ENCODE measurements around the gene DDIAS.

The DDIAS gene

GRCh38 chr11:82930734-82931133 is 29.2 kb downstream of the DDIAS start:
- no peak for TF ChIP-seq SIN3A (IDR thresholded peaks at IDR 0.05; ENCODE audit: borderline replicate concordance, insufficient read depth, low read length)
- TF ChIP-seq FOXP2 (optimal IDR thresholded peaks at IDR 0.05; ENCODE audit: borderline replicate concordance, extremely low read depth, extremely low read length, insufficient read depth): no peak
- no peak for TF ChIP-seq TAF1 (IDR thresholded peaks at IDR 0.05; ENCODE audit: borderline replicate concordance, insufficient read depth, low read length)
- no peak for TF ChIP-seq POLR2AphosphoS5 (IDR thresholded peaks at IDR 0.05; ENCODE audit: low read depth, low read length)
- TF ChIP-seq, protein P1, sequence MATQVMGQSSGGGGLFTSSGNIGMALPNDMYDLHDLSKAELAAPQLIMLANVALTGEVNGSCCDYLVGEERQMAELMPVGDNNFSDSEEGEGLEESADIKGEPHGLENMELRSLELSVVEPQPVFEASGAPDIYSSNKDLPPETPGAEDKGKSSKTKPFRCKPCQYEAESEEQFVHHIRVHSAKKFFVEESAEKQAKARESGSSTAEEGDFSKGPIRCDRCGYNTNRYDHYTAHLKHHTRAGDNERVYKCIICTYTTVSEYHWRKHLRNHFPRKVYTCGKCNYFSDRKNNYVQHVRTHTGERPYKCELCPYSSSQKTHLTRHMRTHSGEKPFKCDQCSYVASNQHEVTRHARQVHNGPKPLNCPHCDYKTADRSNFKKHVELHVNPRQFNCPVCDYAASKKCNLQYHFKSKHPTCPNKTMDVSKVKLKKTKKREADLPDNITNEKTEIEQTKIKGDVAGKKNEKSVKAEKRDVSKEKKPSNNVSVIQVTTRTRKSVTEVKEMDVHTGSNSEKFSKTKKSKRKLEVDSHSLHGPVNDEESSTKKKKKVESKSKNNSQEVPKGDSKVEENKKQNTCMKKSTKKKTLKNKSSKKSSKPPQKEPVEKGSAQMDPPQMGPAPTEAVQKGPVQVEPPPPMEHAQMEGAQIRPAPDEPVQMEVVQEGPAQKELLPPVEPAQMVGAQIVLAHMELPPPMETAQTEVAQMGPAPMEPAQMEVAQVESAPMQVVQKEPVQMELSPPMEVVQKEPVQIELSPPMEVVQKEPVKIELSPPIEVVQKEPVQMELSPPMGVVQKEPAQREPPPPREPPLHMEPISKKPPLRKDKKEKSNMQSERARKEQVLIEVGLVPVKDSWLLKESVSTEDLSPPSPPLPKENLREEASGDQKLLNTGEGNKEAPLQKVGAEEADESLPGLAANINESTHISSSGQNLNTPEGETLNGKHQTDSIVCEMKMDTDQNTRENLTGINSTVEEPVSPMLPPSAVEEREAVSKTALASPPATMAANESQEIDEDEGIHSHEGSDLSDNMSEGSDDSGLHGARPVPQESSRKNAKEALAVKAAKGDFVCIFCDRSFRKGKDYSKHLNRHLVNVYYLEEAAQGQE (IDR thresholded peaks at IDR 0.05; ENCODE audit: insufficient read depth in 1 of 2, low read depth in 2 of 2, low read length in 2 of 2): no peak

DNA sequence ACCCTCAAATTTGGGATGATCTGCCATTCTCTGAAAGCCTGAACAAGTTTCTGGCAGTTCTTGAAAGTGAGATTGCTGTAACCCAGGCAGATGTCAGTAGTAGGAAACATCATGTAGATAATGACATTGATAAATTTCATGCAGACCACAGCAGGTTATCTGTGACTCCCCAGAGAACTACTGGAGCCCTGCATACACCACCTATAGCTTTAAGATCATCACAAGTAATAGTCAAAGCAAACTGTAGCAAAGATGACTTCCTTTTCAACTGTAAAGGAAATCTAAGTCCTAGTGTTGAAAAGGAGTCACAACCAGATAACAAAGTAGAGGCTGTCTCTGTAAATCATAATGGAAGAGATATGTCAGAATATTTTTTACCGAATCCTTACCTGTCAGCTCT is 31.0 kb downstream of the DDIAS start:
- TF ChIP-seq POLR2AphosphoS5 (IDR thresholded peaks at IDR 0.05; ENCODE audit: low read depth, low read length) (no peak), TAF1 (IDR thresholded peaks at IDR 0.05; ENCODE audit: borderline replicate concordance, insufficient read depth, low read length) (no peak), FOXP2 (optimal IDR thresholded peaks at IDR 0.05; ENCODE audit: borderline replicate concordance, extremely low read depth, extremely low read length, insufficient read depth) (no peak), SIN3A (IDR thresholded peaks at IDR 0.05; ENCODE audit: borderline replicate concordance, insufficient read depth, low read length) (no peak)
- TF ChIP-seq, protein P1 (IDR thresholded peaks at IDR 0.05; ENCODE audit: insufficient read depth in 1 of 2, low read depth in 2 of 2, low read length in 2 of 2): no peak

- TF ChIP-seq FOXP2 (optimal IDR thresholded peaks at IDR 0.05; ENCODE audit: borderline replicate concordance, extremely low read depth, extremely low read length, insufficient read depth) (no peak), POLR2AphosphoS5 (IDR thresholded peaks at IDR 0.05; ENCODE audit: low read depth, low read length) (no peak), TAF1 (IDR thresholded peaks at IDR 0.05; ENCODE audit: borderline replicate concordance, insufficient read depth, low read length) (no peak)
Observed at GRCh38 chr11:82936261-82936660, 34.7 kb downstream of the DDIAS start.

GRCh38 chr11:82937554-82937953 is 36.0 kb downstream of the DDIAS start:
- TF ChIP-seq FOXP2 (optimal IDR thresholded peaks at IDR 0.05; ENCODE audit: borderline replicate concordance, extremely low read depth, extremely low read length, insufficient read depth) (no peak), SIN3A (IDR thresholded peaks at IDR 0.05; ENCODE audit: borderline replicate concordance, insufficient read depth, low read length) (no peak), POLR2AphosphoS5 (IDR thresholded peaks at IDR 0.05; ENCODE audit: low read depth, low read length) (no peak), TAF1 (IDR thresholded peaks at IDR 0.05; ENCODE audit: borderline replicate concordance, insufficient read depth, low read length) (no peak)
- TF ChIP-seq, protein P1 (IDR thresholded peaks at IDR 0.05; ENCODE audit: insufficient read depth in 1 of 2, low read depth in 2 of 2, low read length in 2 of 2): no peak

DNA sequence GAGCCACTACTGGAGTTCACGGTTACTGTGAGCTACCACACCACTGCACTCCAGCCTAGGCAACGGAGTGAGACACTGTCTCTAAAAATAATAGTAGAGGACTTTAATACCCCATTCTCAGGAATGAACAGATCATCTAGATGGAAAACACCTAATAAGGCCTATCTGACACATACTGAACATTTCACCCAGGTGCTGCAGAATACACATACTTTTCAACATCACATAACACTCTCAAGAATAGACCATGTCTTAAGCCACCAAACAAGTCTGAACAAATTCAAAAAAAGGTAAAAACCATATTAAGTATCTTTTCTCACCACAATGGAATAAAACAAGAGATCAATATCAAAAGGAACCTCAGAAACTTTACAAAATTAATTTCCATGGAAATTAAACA is 37.9 kb downstream of the DDIAS start:
- TF ChIP-seq TAF1 (IDR thresholded peaks at IDR 0.05; ENCODE audit: borderline replicate concordance, insufficient read depth, low read length): no peak

DNA sequence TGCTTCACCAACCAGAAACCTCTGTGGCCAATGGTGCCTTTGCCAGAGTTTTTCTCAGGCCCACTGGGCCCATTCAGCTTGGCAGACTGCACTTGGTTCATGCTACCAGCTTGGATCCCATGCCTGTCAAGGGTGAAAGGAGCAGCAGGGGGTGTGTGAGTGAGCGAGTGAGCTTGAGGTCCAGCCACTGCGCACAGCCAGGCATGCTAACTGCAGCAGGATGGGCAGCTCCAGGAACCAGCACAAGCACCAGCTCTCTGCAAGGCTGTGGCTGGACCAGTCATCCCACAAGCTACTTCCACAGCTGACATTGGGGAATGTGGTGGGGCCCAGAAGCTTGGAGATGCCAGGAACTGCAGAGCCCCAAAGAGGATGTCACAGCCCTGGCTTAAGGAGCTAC is 40.8 kb downstream of the DDIAS start:
- TF ChIP-seq SIN3A (IDR thresholded peaks at IDR 0.05; ENCODE audit: borderline replicate concordance, insufficient read depth, low read length): no peak
- no peak for TF ChIP-seq POLR2AphosphoS5 (IDR thresholded peaks at IDR 0.05; ENCODE audit: low read depth, low read length)
- no peak for TF ChIP-seq TAF1 (IDR thresholded peaks at IDR 0.05; ENCODE audit: borderline replicate concordance, insufficient read depth, low read length)
- TF ChIP-seq, protein P1 (IDR thresholded peaks at IDR 0.05; ENCODE audit: insufficient read depth in 1 of 2, low read depth in 2 of 2, low read length in 2 of 2): no peak

Measured in PFSK-1 (cell line).